ENCODE measurements around the gene SAG. TPM values are rescaled to one million over a fixed set of nuclear protein-coding genes. Genes with fewer than 3 reads are reported as not detected.

The SAG gene
- total and polyA plus RNA-seq, 2 of the 13 experiments (the other 11 are each of a cell fraction or from before 2014, with no cell fraction given), result not detected

DNA sequence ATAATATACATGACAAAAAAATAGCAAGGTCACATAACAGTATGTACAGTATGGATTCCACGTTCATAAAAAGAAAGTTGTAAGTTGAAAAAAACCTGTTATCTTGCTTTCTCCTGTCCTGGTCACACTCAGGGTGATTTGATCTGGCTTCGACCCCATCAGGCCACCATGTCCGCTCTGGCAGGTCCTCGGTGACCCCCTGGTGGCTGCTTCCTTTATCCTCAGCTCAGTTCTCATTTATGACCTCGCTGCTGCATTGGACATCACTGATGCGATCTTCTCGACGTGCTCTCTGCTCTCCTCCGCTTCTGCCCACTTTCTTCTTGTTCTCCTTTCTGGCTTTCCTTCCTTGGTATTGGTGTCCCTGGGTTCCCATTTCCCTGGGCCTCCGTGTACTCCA is 76.4 kb downstream of the SAG start:
- Histone ChIP-seq H3K9me3 (ENCODE audit: low read length) (no peaks in the 10 kb centered on the region), H3K9ac (ENCODE audit: insufficient read depth, low read depth, low read length) (no peak overlapping the region), H3K4me2 (ENCODE audit: low read depth, low read length) (no peak overlapping the region), H3K4me3 (replicated peaks in 1 of 3; ENCODE audit: insufficient read depth in 1 of 3, low read depth in 2 of 3, low read length in 3 of 3) (no peak overlapping the region), H2AFZ (ENCODE audit: low read length) (no peak overlapping the region), H3K36me3 (replicated peaks in 1 of 2; ENCODE audit: control insufficient read depth in 1 of 2, insufficient read depth in 2 of 2, low read length in 2 of 2) (no peaks in the 10 kb centered on the region; a peak in 1 of 5 replicates), H4K20me1 (ENCODE audit: insufficient read depth, low read length) (no peaks in the 10 kb centered on the region), H3K27me3 (ENCODE audit: control insufficient read depth in 1 of 2, insufficient read depth in 2 of 2, low read length in 2 of 2) (no peaks in the 10 kb centered on the region), H3K27ac (ENCODE audit: extremely low read length, insufficient read depth, low read length) (no peak overlapping the region), H3K4me1 (ENCODE audit: insufficient read depth, low read length) (peaks cover 68% of the 10 kb centered on the region), H3K79me2 (ENCODE audit: insufficient read depth, low read length) (peaks cover 54% of the 10 kb centered on the region)
- DNase-seq (ENCODE audit: low spot score), result no peak
- peak; percentile 41 for ATAC-seq
- 87% methylated on average over 10 of the region's 10 CpGs for WGBS (ENCODE audit: low lambda C conversion rate)
- CTCF ChIA-PET (ENCODE audit: low intra/inter-chr PET ratio, low total read pairs), result interaction anchor here (1.0 kb wide), 1 partner anchor 60 kb away, joined by 3 read pairs; no protein-coding TSS in a partner anchor
- intact Hi-C loops (cut with micrococcal nuclease; ENCODE audit: unreplicated experiment), result no loop called here
- FAIRE-seq, result no peak
- in situ Hi-C loops (cut with HindIII; ENCODE audit: extremely low pct_ligation_motif_present, low pct_unique_long_range_greater_than_20kb), result no loop called here
- POLR2A ChIA-PET, result no interaction called here
- BruUV-seq (replicated peaks), result no TSS peak
- TF ChIP-seq NR3C1 (CRISPR knock-in tag; IDR thresholded peaks at IDR 0.05) (no peak), ARID2 (CRISPR knock-in tag; IDR thresholded peaks at IDR 0.05; ENCODE audit: borderline replicate concordance) (no peak), CBFB (CRISPR knock-in tag; IDR thresholded peaks at IDR 0.05) (no peak), ZNF75D (CRISPR knock-in tag; IDR thresholded peaks at IDR 0.05; ENCODE audit: borderline replicate concordance) (no peak), ZNF10 (CRISPR knock-in tag; IDR thresholded peaks at IDR 0.05; ENCODE audit: borderline replicate concordance, low read depth) (no peak), MZF1 (CRISPR knock-in tag; IDR thresholded peaks at IDR 0.05; ENCODE audit: borderline replicate concordance) (no peak), MXD4 (CRISPR knock-in tag; IDR thresholded peaks at IDR 0.05) (no peak), STAG1 (CRISPR knock-in tag; IDR thresholded peaks at IDR 0.05) (0 out of 2 replicates have a peak, but pooled peaks have one; percentile 28), ZNF891 (CRISPR knock-in tag; IDR thresholded peaks at IDR 0.05) (no peak), MAFF (IDR thresholded peaks at IDR 0.05; ENCODE audit: low read depth, low read length) (0 out of 2 replicates have a peak, but pooled peaks have one; percentile 19), ELF1 (CRISPR knock-in tag; IDR thresholded peaks at IDR 0.05) (no peak), ATF7-NPFF (CRISPR knock-in tag; IDR thresholded peaks at IDR 0.05; ENCODE audit: low read depth) (no peak), MXI1 (IDR thresholded peaks at IDR 0.05; ENCODE audit: borderline replicate concordance, low read depth, low read length) (no peak)
- TF ChIP-seq, protein P1, sequence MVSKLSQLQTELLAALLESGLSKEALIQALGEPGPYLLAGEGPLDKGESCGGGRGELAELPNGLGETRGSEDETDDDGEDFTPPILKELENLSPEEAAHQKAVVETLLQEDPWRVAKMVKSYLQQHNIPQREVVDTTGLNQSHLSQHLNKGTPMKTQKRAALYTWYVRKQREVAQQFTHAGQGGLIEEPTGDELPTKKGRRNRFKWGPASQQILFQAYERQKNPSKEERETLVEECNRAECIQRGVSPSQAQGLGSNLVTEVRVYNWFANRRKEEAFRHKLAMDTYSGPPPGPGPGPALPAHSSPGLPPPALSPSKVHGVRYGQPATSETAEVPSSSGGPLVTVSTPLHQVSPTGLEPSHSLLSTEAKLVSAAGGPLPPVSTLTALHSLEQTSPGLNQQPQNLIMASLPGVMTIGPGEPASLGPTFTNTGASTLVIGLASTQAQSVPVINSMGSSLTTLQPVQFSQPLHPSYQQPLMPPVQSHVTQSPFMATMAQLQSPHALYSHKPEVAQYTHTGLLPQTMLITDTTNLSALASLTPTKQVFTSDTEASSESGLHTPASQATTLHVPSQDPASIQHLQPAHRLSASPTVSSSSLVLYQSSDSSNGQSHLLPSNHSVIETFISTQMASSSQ (IDR thresholded peaks at IDR 0.05; ENCODE audit: low read depth), result no peak
- TF ChIP-seq, protein P1 (CRISPR knock-in tag; IDR thresholded peaks at IDR 0.05; ENCODE audit: borderline replicate concordance), result no peak
- TF ChIP-seq, protein P2, sequence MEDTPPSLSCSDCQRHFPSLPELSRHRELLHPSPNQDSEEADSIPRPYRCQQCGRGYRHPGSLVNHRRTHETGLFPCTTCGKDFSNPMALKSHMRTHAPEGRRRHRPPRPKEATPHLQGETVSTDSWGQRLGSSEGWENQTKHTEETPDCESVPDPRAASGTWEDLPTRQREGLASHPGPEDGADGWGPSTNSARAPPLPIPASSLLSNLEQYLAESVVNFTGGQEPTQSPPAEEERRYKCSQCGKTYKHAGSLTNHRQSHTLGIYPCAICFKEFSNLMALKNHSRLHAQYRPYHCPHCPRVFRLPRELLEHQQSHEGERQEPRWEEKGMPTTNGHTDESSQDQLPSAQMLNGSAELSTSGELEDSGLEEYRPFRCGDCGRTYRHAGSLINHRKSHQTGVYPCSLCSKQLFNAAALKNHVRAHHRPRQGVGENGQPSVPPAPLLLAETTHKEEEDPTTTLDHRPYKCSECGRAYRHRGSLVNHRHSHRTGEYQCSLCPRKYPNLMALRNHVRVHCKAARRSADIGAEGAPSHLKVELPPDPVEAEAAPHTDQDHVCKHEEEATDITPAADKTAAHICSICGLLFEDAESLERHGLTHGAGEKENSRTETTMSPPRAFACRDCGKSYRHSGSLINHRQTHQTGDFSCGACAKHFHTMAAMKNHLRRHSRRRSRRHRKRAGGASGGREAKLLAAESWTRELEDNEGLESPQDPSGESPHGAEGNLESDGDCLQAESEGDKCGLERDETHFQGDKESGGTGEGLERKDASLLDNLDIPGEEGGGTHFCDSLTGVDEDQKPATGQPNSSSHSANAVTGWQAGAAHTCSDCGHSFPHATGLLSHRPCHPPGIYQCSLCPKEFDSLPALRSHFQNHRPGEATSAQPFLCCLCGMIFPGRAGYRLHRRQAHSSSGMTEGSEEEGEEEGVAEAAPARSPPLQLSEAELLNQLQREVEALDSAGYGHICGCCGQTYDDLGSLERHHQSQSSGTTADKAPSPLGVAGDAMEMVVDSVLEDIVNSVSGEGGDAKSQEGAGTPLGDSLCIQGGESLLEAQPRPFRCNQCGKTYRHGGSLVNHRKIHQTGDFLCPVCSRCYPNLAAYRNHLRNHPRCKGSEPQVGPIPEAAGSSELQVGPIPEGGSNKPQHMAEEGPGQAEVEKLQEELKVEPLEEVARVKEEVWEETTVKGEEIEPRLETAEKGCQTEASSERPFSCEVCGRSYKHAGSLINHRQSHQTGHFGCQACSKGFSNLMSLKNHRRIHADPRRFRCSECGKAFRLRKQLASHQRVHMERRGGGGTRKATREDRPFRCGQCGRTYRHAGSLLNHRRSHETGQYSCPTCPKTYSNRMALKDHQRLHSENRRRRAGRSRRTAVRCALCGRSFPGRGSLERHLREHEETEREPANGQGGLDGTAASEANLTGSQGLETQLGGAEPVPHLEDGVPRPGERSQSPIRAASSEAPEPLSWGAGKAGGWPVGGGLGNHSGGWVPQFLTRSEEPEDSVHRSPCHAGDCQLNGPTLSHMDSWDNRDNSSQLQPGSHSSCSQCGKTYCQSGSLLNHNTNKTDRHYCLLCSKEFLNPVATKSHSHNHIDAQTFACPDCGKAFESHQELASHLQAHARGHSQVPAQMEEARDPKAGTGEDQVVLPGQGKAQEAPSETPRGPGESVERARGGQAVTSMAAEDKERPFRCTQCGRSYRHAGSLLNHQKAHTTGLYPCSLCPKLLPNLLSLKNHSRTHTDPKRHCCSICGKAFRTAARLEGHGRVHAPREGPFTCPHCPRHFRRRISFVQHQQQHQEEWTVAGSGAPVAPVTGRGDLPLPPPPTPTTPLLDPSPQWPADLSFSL (CRISPR knock-in tag; IDR thresholded peaks at IDR 0.05), result no peak
